ENCODE data around the gene THAP4.
A peak's percentile ranks its signal among the peaks of the same experiment; 100 is the strongest.

Gene THAP4

DNA sequence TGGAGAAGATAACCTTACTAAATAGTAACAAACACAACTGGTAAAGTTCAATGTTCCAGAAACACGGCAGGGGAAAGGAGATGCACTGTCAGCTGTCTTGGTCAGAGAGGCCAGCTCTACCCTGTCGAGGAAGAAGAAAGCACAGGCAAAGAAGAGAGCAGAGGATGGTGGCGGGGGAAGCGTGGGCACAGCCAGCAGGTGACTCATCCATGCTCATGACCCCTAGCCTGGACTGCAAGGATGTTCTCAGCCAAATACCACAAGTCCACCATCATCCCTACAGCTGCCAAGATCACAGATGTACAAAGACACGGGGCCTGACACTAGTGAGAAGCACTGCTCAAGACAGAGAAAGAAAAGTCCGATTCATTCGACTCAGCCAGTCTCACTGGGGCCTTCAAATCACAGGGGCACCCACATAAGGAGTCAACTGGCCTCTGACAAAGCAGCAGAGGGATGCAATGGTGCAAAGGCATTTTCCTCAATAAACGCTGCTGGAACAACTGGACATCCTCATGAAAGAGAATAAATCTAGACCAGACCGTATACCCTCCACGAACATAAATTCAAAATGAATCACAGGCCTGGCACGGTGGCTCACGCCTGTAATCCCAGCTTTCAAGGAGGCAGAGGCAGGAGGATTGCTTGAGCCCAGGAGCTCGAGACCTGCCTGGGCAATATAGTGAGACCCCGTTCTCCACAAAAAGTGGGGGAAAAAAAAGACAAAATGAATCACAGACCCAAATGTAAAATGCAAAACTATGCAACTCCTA is 44.1 kb upstream of the THAP4 start:
- TF ChIP-seq ISL1 (CRISPR knock-in tag; IDR thresholded peaks at IDR 0.05) (no peak), ZNF8 (CRISPR knock-in tag; IDR thresholded peaks at IDR 0.05) (no peak), ZFP30 (CRISPR knock-in tag; IDR thresholded peaks at IDR 0.05) (no peak), ZNF565 (CRISPR knock-in tag; conservative IDR thresholded peaks at IDR 0.05; ENCODE audit: low read depth) (no peak), ESRRG (CRISPR knock-in tag; IDR thresholded peaks at IDR 0.05) (no peak), ZNF70 (CRISPR knock-in tag; IDR thresholded peaks at IDR 0.05) (no peak), SNAI2 (CRISPR knock-in tag; IDR thresholded peaks at IDR 0.05) (no peak), ZC3H10 (CRISPR knock-in tag; IDR thresholded peaks at IDR 0.05) (no peak), TOX (CRISPR knock-in tag; IDR thresholded peaks at IDR 0.05; ENCODE audit: borderline replicate concordance) (no peak), RARB (CRISPR knock-in tag; IDR thresholded peaks at IDR 0.05) (no peak), TCF4 (CRISPR knock-in tag; IDR thresholded peaks at IDR 0.05; ENCODE audit: borderline replicate concordance) (no peak), PPARA (CRISPR knock-in tag; IDR thresholded peaks at IDR 0.05; ENCODE audit: borderline replicate concordance) (no peak), OSR1 (CRISPR knock-in tag; IDR thresholded peaks at IDR 0.05) (no peak), CSDC2 (CRISPR knock-in tag; IDR thresholded peaks at IDR 0.05) (no peak), GLIS3 (CRISPR knock-in tag; IDR thresholded peaks at IDR 0.05) (no peak)
- TF ChIP-seq, protein P1, sequence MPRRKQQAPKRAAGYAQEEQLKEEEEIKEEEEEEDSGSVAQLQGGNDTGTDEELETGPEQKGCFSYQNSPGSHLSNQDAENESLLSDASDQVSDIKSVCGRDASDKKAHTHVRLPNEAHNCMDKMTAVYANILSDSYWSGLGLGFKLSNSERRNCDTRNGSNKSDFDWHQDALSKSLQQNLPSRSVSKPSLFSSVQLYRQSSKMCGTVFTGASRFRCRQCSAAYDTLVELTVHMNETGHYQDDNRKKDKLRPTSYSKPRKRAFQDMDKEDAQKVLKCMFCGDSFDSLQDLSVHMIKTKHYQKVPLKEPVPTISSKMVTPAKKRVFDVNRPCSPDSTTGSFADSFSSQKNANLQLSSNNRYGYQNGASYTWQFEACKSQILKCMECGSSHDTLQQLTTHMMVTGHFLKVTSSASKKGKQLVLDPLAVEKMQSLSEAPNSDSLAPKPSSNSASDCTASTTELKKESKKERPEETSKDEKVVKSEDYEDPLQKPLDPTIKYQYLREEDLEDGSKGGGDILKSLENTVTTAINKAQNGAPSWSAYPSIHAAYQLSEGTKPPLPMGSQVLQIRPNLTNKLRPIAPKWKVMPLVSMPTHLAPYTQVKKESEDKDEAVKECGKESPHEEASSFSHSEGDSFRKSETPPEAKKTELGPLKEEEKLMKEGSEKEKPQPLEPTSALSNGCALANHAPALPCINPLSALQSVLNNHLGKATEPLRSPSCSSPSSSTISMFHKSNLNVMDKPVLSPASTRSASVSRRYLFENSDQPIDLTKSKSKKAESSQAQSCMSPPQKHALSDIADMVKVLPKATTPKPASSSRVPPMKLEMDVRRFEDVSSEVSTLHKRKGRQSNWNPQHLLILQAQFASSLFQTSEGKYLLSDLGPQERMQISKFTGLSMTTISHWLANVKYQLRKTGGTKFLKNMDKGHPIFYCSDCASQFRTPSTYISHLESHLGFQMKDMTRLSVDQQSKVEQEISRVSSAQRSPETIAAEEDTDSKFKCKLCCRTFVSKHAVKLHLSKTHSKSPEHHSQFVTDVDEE (CRISPR knock-in tag; IDR thresholded peaks at IDR 0.05) = no peak
- TF ChIP-seq, protein P2, sequence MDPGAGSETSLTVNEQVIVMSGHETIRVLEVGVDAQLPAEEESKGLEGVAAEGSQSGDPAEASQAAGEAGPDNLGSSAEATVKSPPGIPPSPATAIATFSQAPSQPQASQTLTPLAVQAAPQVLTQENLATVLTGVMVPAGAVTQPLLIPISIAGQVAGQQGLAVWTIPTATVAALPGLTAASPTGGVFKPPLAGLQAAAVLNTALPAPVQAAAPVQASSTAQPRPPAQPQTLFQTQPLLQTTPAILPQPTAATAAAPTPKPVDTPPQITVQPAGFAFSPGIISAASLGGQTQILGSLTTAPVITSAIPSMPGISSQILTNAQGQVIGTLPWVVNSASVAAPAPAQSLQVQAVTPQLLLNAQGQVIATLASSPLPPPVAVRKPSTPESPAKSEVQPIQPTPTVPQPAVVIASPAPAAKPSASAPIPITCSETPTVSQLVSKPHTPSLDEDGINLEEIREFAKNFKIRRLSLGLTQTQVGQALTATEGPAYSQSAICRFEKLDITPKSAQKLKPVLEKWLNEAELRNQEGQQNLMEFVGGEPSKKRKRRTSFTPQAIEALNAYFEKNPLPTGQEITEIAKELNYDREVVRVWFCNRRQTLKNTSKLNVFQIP (CRISPR knock-in tag; IDR thresholded peaks at IDR 0.05; ENCODE audit: borderline replicate concordance, low read depth) = no peak
- TF ChIP-seq, protein P3, sequence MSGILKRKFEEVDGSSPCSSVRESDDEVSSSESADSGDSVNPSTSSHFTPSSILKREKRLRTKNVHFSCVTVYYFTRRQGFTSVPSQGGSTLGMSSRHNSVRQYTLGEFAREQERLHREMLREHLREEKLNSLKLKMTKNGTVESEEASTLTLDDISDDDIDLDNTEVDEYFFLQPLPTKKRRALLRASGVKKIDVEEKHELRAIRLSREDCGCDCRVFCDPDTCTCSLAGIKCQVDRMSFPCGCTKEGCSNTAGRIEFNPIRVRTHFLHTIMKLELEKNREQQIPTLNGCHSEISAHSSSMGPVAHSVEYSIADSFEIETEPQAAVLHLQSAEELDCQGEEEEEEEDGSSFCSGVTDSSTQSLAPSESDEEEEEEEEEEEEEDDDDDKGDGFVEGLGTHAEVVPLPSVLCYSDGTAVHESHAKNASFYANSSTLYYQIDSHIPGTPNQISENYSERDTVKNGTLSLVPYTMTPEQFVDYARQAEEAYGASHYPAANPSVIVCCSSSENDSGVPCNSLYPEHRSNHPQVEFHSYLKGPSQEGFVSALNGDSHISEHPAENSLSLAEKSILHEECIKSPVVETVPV (CRISPR knock-in tag; IDR thresholded peaks at IDR 0.05) = no peak
- TF ChIP-seq, protein P4, sequence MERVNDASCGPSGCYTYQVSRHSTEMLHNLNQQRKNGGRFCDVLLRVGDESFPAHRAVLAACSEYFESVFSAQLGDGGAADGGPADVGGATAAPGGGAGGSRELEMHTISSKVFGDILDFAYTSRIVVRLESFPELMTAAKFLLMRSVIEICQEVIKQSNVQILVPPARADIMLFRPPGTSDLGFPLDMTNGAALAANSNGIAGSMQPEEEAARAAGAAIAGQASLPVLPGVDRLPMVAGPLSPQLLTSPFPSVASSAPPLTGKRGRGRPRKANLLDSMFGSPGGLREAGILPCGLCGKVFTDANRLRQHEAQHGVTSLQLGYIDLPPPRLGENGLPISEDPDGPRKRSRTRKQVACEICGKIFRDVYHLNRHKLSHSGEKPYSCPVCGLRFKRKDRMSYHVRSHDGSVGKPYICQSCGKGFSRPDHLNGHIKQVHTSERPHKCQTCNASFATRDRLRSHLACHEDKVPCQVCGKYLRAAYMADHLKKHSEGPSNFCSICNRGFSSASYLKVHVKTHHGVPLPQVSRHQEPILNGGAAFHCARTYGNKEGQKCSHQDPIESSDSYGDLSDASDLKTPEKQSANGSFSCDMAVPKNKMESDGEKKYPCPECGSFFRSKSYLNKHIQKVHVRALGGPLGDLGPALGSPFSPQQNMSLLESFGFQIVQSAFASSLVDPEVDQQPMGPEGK (CRISPR knock-in tag; IDR thresholded peaks at IDR 0.05; ENCODE audit: borderline replicate concordance) = no peak

DNA sequence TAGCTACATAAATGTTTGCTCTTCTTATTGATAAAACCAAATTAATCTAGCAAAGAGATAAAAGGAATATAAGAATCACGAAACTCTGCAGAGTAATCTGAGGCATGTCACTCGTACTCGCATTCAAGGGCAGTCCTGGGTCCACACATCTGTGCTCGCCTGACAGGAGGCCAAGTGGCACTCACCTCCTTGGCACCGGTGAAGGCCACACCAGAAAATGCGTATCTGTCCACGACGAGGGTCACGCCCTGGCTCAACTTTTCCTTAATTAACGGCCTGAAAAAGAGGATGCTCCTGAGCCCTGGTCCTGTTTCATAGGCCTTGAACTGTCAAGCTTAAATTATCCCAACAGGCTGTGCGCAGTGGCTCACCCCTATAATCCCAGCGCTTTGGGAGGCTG is 43.1 kb upstream of the THAP4 start:
- TF ChIP-seq, protein P4 (CRISPR knock-in tag; IDR thresholded peaks at IDR 0.05; ENCODE audit: borderline replicate concordance) = no peak
- no peak for TF ChIP-seq OSR1 (CRISPR knock-in tag; IDR thresholded peaks at IDR 0.05)
- no peak for TF ChIP-seq ZNF70 (CRISPR knock-in tag; IDR thresholded peaks at IDR 0.05)
- no peak for ATAC-seq

More for the DNA sequence above, 44.1 kb upstream of the THAP4 start:
- peak; percentile 94 for ATAC-seq
